Activated CD8-positive, alpha-beta memory T cell treated with anti-CD3 and anti-CD28 coated beads, Interleukin-2, amount 50 U/mL, for 1 hour (primary cell): ENCODE results near the gene PIANP.

ENCODE experiments used
- DNase-seq: peaks from one replicate; pipeline ENCODE4 v3.0.0-alpha.2; 2020; ENCODE audit errors: extremely low read depth

PIANP gene

GRCh38 chr12:6672143-6672542 lies 28.5 kb downstream of the PIANP start:
- DNase-seq = no peak

- no peak for DNase-seq
Measured at GRCh38 chr12:6667559-6668210, 32.9 kb downstream of the PIANP start.

GRCh38 chr12:6666211-6666610 lies 34.4 kb downstream of the PIANP start:
- no peak for DNase-seq

- DNase-seq = no peak
Measured at GRCh38 chr12:6664902-6665301, 35.7 kb downstream of the PIANP start.

GRCh38 chr12:6662906-6663742 lies 37.5 kb downstream of the PIANP start, which contains the start of gene ING4:
TSS of gene ING4 (minus strand) at chr12:6663119. CDS start at chr12:6663101, 18 bp downstream.
- DNase-seq = peak; percentile 95

- no peak for DNase-seq
Measured at GRCh38 chr12:6662602-6662905, 38.1 kb downstream of the PIANP start.

GRCh38 chr12:6653987-6654386 lies 46.6 kb downstream of the PIANP start:
- DNase-seq = no peak

- no peak for DNase-seq
Measured at GRCh38 chr12:6653342-6653741, 47.3 kb downstream of the PIANP start.

GRCh38 chr12:6652391-6652790 lies 48.2 kb downstream of the PIANP start:
- no peak for DNase-seq

- DNase-seq = no peak
Measured at GRCh38 chr12:6650832-6651231, 49.8 kb downstream of the PIANP start.

- DNase-seq = no peak
Measured at GRCh38 chr12:6647083-6647604, 53.5 kb downstream of the PIANP start, which contains the start of gene ACRBP. TSS of gene ACRBP (minus strand) at chr12:6647432. CDS start at chr12:6647366, 66 bp downstream.

GRCh38 chr12:6646276-6647082 lies 54.1 kb downstream of the PIANP start:
- DNase-seq = no peak

GRCh38 chr12:6644903-6645302 lies 55.7 kb downstream of the PIANP start:
- no peak for DNase-seq

- no peak for DNase-seq
Measured at GRCh38 chr12:6644257-6644596, 56.4 kb downstream of the PIANP start.
